CD4-positive, alpha-beta T cell treated with Interleukin-6 for 4 hours (primary cell): ENCODE results near the gene NUPR1.
A peak's percentile ranks its signal among the peaks of the same experiment; 100 is the strongest.
"Not testable (repeated sequence)": the region's sequence is repeated elsewhere in the genome, so short reads cannot be mapped to it uniquely, and the experiment has no call there.

ENCODE experiments used
- DNase-seq: peaks from one replicate; pipeline ENCODE4 v3.0.0-alpha.2; 2020; ENCODE audit warnings: mixed read lengths

NUPR1 gene

DNA sequence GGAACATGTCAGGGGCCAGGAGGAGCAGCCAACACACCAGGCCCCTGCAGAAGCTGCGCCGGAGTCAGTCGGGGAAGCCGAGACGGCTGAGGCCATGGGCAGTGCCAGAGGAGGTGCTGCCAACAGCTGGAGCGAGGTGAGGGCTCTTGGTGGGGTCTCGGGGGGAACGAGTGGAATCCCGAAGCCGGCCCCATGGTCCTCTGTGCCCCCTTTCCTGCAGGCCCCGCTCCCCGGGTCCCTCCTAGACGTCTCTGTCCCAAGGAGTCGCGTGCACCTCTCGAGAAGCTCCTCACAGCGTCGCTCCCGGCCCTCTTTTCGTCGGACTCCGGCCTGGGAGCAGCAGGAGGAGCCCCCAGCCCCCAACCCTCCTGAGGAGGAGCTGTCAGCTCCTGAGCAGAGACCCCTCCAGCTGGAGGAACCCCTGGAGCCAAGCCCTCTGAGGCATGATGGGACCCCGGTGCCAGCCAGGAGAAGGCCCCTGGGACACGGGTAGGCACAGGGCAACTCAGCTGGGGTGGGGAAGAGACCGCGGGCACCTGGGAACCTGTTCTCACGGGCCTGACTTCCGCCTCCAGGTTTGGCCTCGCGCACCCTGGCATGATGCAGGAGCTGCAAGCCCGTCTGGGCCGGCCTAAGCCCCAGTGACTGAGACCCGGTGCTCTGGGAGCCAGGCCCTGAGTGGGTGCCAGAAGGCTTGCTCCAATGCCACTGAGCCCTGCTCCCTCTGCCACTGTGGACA, 40.7 kb downstream of the NUPR1 start:
- no peak for DNase-seq

DNA sequence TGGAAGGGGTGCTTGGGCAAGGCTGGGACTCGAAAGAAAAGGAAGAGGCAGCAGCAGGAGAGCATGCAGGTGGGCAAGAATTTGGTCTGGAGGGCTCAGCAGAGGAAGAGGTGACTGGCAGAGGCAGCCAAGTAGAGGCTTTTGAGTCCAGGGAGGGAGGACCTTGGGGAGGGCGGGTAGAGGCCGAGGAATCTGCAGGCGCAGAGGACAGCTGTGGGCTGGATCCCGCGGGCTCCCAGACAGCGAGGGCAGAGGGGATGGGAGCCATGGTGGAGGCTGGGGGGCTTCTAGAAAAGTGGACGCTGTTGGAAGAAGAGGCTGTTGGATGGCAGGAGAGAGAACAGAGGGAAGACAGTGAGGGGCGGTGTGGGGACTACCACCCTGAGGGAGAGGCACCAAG, 41.4 kb downstream of the NUPR1 start:
- DNase-seq: no peak

DNA sequence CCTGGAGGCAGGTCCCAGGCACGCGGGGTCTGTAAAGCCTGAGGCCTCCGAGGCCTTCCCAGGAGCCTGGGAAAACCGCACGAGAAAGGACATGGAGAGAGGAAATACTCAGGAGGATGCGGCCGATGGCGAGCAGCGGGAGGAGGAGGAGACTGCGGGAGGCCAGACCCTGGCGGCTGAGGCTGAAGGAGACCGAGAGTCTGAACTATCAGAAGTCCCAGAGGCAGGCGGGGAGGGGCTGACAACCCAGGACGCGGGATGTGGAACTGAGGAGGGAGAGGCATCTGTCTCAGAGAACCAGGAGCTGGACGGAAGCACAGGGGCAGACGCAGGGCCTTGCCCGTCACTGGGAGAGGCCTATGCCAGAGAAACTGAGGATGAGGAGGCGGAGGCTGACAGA, 41.9 kb downstream of the NUPR1 start:
- no peak for DNase-seq

DNA sequence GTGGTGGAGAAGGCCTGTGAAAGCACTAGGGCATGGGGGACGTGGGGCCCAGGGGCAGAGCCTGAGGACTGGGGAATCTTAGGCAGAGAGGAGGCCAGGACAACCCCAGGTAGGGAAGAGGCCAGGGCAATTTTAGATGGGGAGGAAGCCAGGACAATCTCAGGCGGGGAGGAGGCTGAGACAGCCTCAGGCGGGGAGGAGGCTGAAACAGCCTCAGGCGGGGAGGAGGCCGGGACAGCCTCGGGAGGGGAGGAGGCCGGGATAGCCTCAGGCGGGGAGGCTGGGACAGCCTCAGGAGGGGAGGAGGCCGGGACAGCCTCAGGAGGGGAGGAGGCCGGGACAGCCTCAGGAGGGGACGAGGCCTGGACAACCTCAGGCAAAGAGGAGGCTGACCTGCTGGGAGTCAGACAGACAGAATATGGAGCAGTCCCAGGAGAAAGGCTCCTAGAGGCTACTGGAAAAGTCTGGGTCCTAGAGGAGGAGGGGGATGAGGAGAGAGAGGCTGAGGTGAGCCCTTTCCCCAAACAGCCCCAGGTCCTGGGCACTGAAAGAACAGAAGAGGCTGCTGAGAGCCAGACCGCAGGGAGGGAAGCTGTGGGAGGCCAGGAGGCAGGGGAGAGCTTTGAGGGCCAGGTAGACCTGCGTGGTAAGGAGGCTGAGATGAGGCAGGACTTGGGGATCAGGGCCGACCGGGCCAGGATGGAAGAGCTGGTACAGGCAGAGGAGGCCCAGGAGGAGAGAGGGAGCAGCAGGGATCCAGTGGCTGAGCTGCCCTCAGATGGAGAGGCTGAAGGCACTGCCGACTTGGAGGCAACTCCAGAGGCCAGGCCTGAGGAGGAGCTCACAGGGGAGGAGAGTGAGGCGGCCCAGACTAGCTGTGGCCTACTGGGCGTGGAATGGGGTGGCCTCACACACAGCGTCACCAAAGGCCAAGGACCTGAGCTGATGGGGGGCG, 42.7 kb downstream of the NUPR1 start:
- DNase-seq: no peak

DNA sequence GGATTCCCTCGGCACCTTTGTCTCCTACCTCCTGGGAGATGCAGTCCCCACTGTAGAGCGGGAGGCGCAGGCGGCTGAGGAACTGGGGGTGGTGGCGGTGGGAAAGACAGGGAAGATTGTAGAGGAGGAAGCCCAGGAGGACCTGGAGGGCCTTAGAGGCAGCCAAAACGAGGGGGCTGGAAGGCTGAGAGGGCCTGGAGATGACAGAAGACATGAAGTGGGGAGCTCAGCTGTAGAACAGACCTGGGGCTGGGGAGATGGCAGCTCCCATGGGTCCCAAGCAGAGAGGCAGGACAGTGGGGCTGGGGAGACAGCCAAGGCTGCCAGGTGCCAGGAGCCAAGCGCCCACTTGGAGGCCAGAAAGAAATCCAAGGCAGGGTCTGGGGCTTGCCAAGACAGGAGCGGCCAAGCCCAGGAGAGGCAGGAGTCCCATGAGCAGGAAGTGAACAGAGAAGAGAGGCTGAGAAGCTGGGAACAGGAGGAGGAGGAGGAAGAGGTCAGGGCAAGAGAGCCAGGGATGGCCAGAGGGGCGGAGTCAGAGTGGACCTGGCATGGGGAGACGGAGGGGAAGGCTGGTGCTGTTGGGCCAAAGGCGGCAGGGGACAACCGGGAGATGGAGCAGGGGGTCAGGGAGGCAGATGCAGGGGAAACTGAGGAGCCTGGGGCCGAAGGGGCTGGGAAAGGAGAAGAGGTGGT, 43.5 kb downstream of the NUPR1 start:
- peak; percentile 14 for DNase-seq

DNA sequence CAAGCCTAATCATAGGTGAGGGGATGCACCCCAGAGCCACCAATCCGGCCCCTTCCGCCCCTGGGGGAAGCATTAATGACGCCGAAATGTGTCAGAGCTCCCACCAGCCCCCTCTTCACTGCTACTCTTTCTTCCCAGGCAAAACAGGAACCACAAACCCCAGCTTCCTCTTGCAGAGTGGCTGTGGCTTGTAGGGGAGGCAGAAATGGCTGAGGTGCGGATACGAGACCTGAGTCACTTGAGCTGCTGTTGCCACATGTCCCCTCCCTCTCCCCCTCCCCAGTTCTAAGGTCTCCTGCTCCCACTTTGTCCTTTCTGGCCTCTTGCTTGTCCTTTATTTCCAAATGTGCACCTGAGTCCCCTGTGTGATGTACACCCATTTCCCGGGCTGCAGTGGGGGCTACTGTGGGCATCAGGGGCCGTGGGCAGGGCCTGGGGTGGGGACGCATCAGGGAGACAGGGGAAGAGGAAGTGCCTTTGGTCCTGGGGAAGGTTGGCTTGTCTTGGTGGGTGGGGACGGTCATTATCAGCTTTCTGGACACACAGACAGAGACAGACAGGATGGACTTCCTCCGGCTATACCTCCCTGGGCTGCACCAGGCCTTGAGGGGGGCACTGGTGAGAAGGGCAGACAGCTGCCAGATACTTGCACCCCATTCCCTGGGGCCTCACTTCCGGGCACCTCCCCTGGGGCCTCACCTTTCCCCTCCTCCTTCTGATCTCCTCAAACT, 44.5 kb downstream of the NUPR1 start, which contains the start of gene APOBR:
Gene APOBR, plus strand, starts transcription at position 523 of the 731 bp plus-strand sequence. Its CDS starts 39 bp downstream, at position 562.
- peak; percentile 90 for DNase-seq

DNA sequence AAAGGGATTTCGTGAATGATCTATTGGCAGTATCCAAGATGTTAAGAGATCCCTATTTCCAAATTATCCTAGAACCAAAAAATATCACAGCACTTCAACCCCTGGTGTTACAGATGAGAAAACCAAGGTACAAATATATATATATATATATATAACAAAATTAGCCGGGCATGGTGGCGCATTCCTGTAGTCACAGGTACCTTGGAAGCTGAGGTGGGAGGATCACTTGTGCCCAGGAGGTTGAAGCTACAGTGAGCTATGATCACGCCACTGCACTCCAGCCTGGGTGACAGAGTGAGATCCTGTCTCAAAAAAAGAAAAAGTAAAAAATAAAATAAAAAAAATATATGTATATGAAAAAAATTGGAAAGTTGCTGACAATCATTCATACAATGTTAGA, 46.3 kb downstream of the NUPR1 start:
- DNase-seq: peak; percentile 12

DNA sequence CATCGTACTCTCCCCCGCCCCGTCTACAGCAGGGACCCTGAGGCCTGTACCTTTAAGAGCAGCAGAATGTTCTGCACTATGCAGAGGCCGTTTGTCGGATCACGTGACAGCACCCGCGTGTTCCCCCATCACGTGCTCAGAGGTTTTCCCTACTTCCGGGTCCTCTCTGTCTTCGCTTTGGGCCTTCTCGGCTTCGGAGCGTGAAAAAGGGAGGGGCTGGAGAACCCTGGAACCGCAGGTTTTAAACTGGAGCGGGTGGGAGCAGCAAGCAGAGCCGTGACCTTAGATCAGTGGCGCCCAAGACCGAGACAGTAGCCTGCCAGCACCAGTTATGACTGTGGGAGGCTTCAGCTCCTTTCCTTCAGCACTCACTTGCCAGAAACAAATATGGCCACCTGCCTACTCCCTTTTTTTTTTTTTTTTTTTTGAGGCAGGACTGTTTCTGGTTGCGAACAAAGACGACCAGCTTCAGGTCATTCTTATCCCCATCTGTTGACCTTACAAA, 46.8 kb downstream of the NUPR1 start, which contains the start of gene CLN3:
Gene CLN3, minus strand, starts transcription at position 105 of the 505 bp plus-strand sequence. CDS start 315 bp downstream, outside the sequence.
- peak; percentile 89 for DNase-seq

DNA sequence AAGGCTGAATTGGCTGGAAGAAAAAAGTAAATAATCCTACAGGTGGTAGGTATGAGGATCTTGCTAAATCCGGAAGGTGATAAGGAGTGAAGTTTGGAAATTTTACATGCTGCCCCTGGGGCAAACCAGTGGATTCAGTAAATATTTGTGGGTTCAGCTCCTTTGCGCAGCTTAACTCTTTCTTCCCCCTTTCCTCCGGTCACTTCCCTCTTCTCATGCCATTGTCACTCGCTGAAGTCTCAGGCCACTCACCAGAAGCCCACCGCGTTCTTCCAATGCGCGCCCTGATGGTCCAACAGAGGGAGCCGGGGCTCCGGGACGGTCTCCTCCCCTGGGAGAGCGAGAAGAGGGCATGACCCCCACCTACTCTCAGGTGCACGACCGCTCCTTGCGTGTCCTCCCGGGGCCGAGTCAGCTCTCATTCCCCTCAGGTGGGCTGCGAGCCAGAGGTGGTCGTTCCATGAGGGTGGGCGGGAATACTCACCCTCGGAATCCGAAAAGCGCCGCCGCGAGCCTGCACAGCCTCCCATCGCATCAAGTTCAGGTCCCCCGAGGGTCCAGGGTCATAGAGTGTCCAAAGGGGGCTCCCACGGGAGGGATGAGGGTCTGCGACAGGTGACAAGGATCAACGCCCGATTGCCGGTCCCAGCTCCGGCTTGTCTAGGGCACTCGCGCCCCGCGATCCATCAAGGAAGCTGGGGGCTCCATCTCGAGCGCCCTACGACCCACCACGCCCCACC, 47.4 kb downstream of the NUPR1 start:
- peak; percentile 41 for DNase-seq

DNA sequence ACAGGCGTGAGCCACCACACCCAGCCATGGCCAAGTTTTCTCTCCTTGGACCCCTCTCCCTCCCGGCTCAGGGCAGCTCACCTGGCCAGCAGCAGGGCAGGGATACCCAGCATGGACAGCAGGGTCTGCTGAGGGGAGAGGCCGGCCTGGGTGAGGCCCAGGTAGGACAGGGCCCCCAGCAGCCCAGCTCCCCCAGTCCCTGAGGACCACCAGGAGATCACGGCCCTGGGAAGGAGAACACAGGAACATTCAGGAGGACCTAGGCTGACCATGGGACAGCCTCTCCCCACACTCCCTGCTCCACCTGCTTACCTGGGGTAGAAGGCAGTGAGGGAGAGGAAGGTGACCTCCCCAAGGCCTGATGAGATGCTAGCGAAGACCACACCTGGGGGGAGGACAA, 52.5 kb downstream of the NUPR1 start:
- DNase-seq: no peak

DNA sequence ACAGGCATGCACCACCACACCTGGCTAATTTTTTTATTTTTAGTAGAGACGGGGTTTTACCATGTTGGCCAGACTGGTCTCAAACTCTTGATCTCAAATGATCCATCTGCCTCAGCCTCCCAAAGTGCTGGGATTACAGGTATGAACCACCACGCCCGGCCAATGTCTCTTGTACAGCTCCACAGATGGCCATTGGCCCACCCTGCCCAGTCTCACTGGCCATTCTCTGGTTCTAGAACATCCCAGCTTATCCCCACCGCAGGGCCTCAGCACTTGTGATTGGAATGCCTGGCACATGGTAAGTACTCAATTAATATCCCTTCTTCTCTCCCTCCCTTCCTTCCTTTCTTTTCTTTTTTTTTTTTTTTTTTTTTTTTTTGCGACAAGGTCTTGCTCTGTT, 55.4 kb downstream of the NUPR1 start:
- not testable (repeated sequence) for DNase-seq
